Hepatocyte (in vitro differentiated cells): Measurements from ENCODE around the gene TMCC1. TPM values are rescaled to one million over a fixed set of nuclear protein-coding genes. Genes with fewer than 3 reads are reported as not detected.

Experiments
- DNase-seq: peaks from one replicate; pipeline ENCODE4 v3.0.0-alpha.2; 2016; ENCODE audit warnings: low spot score
- H2AFZ ChIP-seq: fragments of 200-600 bp; sonication (generic); 2 replicates; pipeline ENCODE4 v1.6.0; 2016; ENCODE audit warnings: antibody characterized with exemption, mild to moderate bottlenecking
- H3K27ac ChIP-seq: fragments of 200-600 bp; sonication (generic); 2 replicates; pipeline ENCODE4 v1.5.1; 2016; ENCODE audit warnings: mild to moderate bottlenecking
- H3K27me3 ChIP-seq: fragments of 200-600 bp; sonication (generic); 2 replicates; pipeline ENCODE4 v1.6.1; 2016
- H3K36me3 ChIP-seq: fragments of 200-600 bp; sonication (generic); replicated peaks from 2 replicates; pipeline ENCODE4 v1.5.1; 2016; ENCODE audit warnings: low read depth; ENCODE audit not compliant: insufficient read depth
- H3K4me1 ChIP-seq: fragments of 200-600 bp; sonication (generic); 2 replicates; pipeline ENCODE4 v1.5.1; 2016; ENCODE audit warnings: mild to moderate bottlenecking, moderate library complexity; ENCODE audit not compliant: insufficient read depth
- H3K4me2 ChIP-seq: fragments of 200-600 bp; sonication (generic); 2 replicates; pipeline ENCODE4 v1.6.0; 2016
- H3K4me3 ChIP-seq: fragments of 200-600 bp; sonication (generic); 2 replicates; pipeline ENCODE4 v1.5.1; 2016; ENCODE audit warnings: mild to moderate bottlenecking
- H3K79me2 ChIP-seq: fragments of 200-600 bp; sonication (generic); 2 replicates; pipeline ENCODE4 v1.6.0; 2017; ENCODE audit warnings: mild to moderate bottlenecking
- H3K9me2 ChIP-seq: fragments of 200-600 bp; sonication (generic); replicated peaks from 2 replicates; pipeline ENCODE4 v1.6.0; 2017; ENCODE audit warnings: mild to moderate bottlenecking; ENCODE audit not compliant: insufficient read depth
- H3K9me3 ChIP-seq: fragments of 200-600 bp; sonication (generic); 2 replicates; pipeline ENCODE4 v1.5.1; 2016; ENCODE audit warnings: low read depth, mild to moderate bottlenecking
- H4K20me1 ChIP-seq: fragments of 200-600 bp; sonication (generic); 2 replicates; pipeline ENCODE4 v1.6.0; 2016; ENCODE audit warnings: mild to moderate bottlenecking; ENCODE audit not compliant: insufficient read depth, poor library complexity, severe bottlenecking
- EZH2 ChIP-seq: fragments of 200-600 bp; sonication (generic); IDR thresholded peaks from 2 replicates; pipeline ENCODE4 v1.6.1; 2016; ENCODE audit warnings: antibody characterized with exemption, mild to moderate bottlenecking, borderline replicate concordance
- EZH2phosphoT487 ChIP-seq: fragments of 200-600 bp; sonication (generic); IDR thresholded peaks from one replicate; pipeline ENCODE4 v1.6.1; 2018; ENCODE audit warnings: antibody characterized with exemption, mild to moderate bottlenecking, low read depth, moderate library complexity; ENCODE audit not compliant: unreplicated experiment, severe bottlenecking
- WGBS: methylation state at CpG from one replicate; pipeline ENCODE4 v1.1.6; 2016; ENCODE audit warnings: low lambda C conversion rate; ENCODE audit errors: missing lambda C conversion rate; 5-methylcytosine and 5-hydroxymethylcytosine counted together
- polyA plus RNA-seq: library from polyadenylated mRNA; unstranded; fragments of >200 nt; fragmentation: Nextera tagmentation; extraction: Ambion mirVana; gene quantifications from 2 replicates; pipeline ENCODE4 v1.2.1, GENCODE V29; 2016
- total RNA-seq: library from RNA; depleted of rRNA; stranded (reverse); fragments of >200 nt; gene quantifications from 2 replicates; pipeline ENCODE4 v1.2.3, GENCODE V29; 2014
- TF ChIP-seq, protein P1 (sequence below): fragments of 200-600 bp; sonication (generic); IDR thresholded peaks from 2 replicates; pipeline ENCODE4 v1.5.1; 2016; ENCODE audit warnings: antibody characterized with exemption, mild to moderate bottlenecking; ENCODE audit not compliant: poor library complexity

The TMCC1 gene
- total and polyA plus RNA-seq, 2 experiments from 2014 or later = 7.0 to 17.3 TPM

GRCh38 chr3:129718201-129718600, 175.3 kb downstream of the TMCC1 start:
- no peak for DNase-seq
- peaks cover 37% of the 10 kb centered on the region for H3K79me2 ChIP-seq
- no peak overlapping the region for H3K27ac ChIP-seq
- H3K4me2 ChIP-seq = no peak overlapping the region
- H3K27me3 ChIP-seq = no peaks in the 10 kb centered on the region
- no peaks in the 10 kb centered on the region for H3K9me3 ChIP-seq
- TF ChIP-seq, protein P1, sequence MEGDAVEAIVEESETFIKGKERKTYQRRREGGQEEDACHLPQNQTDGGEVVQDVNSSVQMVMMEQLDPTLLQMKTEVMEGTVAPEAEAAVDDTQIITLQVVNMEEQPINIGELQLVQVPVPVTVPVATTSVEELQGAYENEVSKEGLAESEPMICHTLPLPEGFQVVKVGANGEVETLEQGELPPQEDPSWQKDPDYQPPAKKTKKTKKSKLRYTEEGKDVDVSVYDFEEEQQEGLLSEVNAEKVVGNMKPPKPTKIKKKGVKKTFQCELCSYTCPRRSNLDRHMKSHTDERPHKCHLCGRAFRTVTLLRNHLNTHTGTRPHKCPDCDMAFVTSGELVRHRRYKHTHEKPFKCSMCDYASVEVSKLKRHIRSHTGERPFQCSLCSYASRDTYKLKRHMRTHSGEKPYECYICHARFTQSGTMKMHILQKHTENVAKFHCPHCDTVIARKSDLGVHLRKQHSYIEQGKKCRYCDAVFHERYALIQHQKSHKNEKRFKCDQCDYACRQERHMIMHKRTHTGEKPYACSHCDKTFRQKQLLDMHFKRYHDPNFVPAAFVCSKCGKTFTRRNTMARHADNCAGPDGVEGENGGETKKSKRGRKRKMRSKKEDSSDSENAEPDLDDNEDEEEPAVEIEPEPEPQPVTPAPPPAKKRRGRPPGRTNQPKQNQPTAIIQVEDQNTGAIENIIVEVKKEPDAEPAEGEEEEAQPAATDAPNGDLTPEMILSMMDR = no peak
- no peak for TF ChIP-seq EZH2
- TF ChIP-seq EZH2phosphoT487 = no peak
- no peak overlapping the region for H3K4me3 ChIP-seq
- no peak overlapping the region for H2AFZ ChIP-seq
- no peaks in the 10 kb centered on the region for H3K4me1 ChIP-seq
- H4K20me1 ChIP-seq = no peaks in the 10 kb centered on the region
- no peaks in the 10 kb centered on the region for H3K9me2 ChIP-seq
- H3K36me3 ChIP-seq = no peaks in the 10 kb centered on the region
- WGBS = 77% methylated on average over 4 of the region's 4 CpGs

DNA sequence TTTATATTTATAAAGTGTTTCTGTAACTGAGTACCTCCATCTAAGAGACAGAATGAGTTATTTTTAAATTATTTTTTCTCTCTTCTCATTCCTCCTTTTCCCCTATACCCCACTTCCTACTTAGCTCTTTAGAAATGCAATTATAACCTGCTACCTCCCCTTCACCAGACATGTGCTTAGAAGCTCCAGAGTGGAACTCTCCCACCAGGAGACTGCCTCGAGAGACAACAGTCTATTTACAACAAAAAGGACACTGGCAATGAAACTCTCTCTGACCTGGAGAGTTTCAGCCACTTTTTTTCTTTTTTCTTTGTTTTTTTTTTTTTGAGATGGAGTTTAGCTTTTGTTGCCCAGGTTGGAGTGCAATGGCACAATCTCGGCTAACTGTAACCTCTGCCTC, 177.7 kb downstream of the TMCC1 start:
- no peaks in the 10 kb centered on the region for H3K9me2 ChIP-seq
- peaks cover 23% of the 10 kb centered on the region for H3K79me2 ChIP-seq
- no peaks in the 10 kb centered on the region for H3K36me3 ChIP-seq
- H3K27ac ChIP-seq = no peak overlapping the region
- H3K4me3 ChIP-seq = no peak overlapping the region
- no peaks in the 10 kb centered on the region for H3K27me3 ChIP-seq
- TF ChIP-seq, protein P1 = no peak
- TF ChIP-seq EZH2 = no peak
- no peak for TF ChIP-seq EZH2phosphoT487
- no peaks in the 10 kb centered on the region for H3K9me3 ChIP-seq
- 76% methylated on average over 2 of the region's 2 CpGs for WGBS
- H4K20me1 ChIP-seq = no peaks in the 10 kb centered on the region
- no peak for DNase-seq
- no peak overlapping the region for H2AFZ ChIP-seq
- no peak overlapping the region for H3K4me2 ChIP-seq
- no peaks in the 10 kb centered on the region for H3K4me1 ChIP-seq

DNA sequence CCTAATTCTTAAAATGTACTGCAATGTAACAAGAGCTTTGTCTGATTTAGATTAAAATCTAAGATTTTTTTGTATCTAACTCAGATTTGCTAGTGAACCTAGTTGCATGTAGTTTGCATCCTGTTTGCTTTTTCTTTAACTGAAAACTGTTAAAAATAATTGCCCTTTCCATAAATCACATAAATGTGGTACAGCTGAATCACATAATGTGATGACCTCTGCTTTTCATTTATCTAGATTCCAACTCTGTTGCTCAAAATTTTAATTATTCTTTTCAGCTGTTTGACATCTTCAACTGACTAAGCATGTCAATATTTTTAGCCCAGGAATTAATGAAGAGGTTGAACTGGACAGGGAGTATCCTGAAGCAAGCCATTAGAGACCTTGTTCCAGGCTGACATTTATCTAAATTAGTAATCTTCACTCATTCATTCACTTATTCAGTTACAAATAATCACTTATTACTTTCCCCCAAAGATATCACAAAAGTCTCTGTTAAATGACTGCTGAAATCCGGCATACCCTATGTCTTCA, 185.1 kb downstream of the TMCC1 start:
- H3K36me3 ChIP-seq = no peaks in the 10 kb centered on the region
- H3K4me1 ChIP-seq = no peaks in the 10 kb centered on the region
- H4K20me1 ChIP-seq = no peaks in the 10 kb centered on the region
- H3K27me3 ChIP-seq = no peaks in the 10 kb centered on the region
- H3K4me3 ChIP-seq = no peak overlapping the region
- WGBS = 93% methylated on average over 1 of the region's 1 CpG
- no peaks in the 10 kb centered on the region for H3K9me2 ChIP-seq
- peaks cover 10% of the 10 kb centered on the region for H3K79me2 ChIP-seq
- DNase-seq = no peak
- no peak overlapping the region for H3K27ac ChIP-seq
- no peaks in the 10 kb centered on the region for H3K9me3 ChIP-seq
- no peak overlapping the region for H3K4me2 ChIP-seq
- TF ChIP-seq EZH2 (no peak), EZH2phosphoT487 (no peak)
- TF ChIP-seq, protein P1 = no peak
- H2AFZ ChIP-seq = no peak overlapping the region
